Keratinocyte (primary cell): ENCODE results near the gene PAAF1.

Experiments
- EZH2 ChIP-seq: IDR thresholded peaks from one replicate; pipeline ENCODE4 v1.6.1; 2012; ENCODE audit warnings: inconsistent platforms, mild to moderate bottlenecking, low read length, moderate library complexity
- TF ChIP-seq, protein P1 (sequence below), 3 experiments: IDR thresholded peaks in 1 of 3; conservative IDR thresholded peaks in 1 of 3; optimal IDR thresholded peaks in 1 of 3; 2 replicates in 2 of 3; 3 replicates in 1 of 3; pipeline versions ENCODE3 to v1.5.1; 2011; ENCODE audit warnings: low read length in 3 of 3, mild to moderate bottlenecking in 3 of 3, moderate library complexity in 2 of 3, control low read depth in 1 of 3, inconsistent platforms in 1 of 3; ENCODE audit not compliant: insufficient read depth in 2 of 3; ENCODE audit errors: extremely low read depth in 1 of 3

DNA sequence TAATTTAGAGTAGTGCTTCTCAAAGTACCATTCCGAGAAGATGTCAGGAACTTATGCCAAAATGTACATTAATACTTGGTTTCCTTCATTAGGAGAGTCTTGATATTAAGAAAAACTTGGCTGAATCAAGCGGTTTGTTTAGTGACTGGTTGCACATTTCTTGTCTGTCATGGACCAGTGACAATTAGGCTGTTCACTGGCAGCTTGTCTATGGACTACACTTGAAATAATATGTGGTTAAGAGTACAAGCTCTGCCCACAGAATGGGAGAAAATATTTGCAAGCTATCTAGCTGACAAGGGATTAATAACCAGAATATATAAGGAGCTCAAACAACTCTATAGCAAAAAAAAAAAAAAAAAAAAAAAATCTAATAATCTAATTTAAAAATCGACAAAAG lies 24.8 kb upstream of the PAAF1 start:
- TF ChIP-seq, protein P1, sequence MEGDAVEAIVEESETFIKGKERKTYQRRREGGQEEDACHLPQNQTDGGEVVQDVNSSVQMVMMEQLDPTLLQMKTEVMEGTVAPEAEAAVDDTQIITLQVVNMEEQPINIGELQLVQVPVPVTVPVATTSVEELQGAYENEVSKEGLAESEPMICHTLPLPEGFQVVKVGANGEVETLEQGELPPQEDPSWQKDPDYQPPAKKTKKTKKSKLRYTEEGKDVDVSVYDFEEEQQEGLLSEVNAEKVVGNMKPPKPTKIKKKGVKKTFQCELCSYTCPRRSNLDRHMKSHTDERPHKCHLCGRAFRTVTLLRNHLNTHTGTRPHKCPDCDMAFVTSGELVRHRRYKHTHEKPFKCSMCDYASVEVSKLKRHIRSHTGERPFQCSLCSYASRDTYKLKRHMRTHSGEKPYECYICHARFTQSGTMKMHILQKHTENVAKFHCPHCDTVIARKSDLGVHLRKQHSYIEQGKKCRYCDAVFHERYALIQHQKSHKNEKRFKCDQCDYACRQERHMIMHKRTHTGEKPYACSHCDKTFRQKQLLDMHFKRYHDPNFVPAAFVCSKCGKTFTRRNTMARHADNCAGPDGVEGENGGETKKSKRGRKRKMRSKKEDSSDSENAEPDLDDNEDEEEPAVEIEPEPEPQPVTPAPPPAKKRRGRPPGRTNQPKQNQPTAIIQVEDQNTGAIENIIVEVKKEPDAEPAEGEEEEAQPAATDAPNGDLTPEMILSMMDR (optimal IDR thresholded peaks at IDR 0.05 in 1 of 3, IDR thresholded peaks at IDR 0.05 in 1 of 3, conservative IDR thresholded peaks at IDR 0.05 in 1 of 3; ENCODE audit: extremely low read depth in 1 of 3, insufficient read depth in 2 of 3, low read length in 3 of 3) = no peak
- no peak for TF ChIP-seq EZH2
